Measurements from ENCODE around the gene C14orf93.

C14orf93 gene

GRCh38 chr14:23024612-23025075 is 14.7 kb upstream of the C14orf93 start:
- no peak for DNase-seq (ENCODE audit: extremely low read depth, insufficient read length)
- no peaks in the 10 kb centered on the region for H3K27me3 ChIP-seq (replicated peaks; ENCODE audit: control insufficient read depth, insufficient read depth, low read length)
- no peak overlapping the region for H3K4me3 ChIP-seq (replicated peaks; ENCODE audit: low read depth, low read length)
- TF ChIP-seq CTCF (IDR thresholded peaks at IDR 0.05; ENCODE audit: insufficient read depth, low read length, poor library complexity, severe bottlenecking) = no peak
- peaks cover 14% of the 10 kb centered on the region for H3K36me3 ChIP-seq (ENCODE audit: control insufficient read depth, insufficient read depth, low read length)

- no peak for TF ChIP-seq CTCF (IDR thresholded peaks at IDR 0.05; ENCODE audit: insufficient read depth, low read length, poor library complexity, severe bottlenecking)
- Histone ChIP-seq H3K36me3 (ENCODE audit: control insufficient read depth, insufficient read depth, low read length) (peaks cover 10% of the 10 kb centered on the region), H3K4me3 (replicated peaks; ENCODE audit: low read depth, low read length) (no peak overlapping the region), H3K27me3 (replicated peaks; ENCODE audit: control insufficient read depth, insufficient read depth, low read length) (no peaks in the 10 kb centered on the region)
- DNase-seq (ENCODE audit: extremely low read depth, insufficient read length) = no peak
Observed at GRCh38 chr14:23023795-23024152, 13.8 kb upstream of the C14orf93 start.

GRCh38 chr14:23023022-23023794 is 13.3 kb upstream of the C14orf93 start:
- no peak for DNase-seq (ENCODE audit: extremely low read depth, insufficient read length)
- Histone ChIP-seq H3K4me3 (replicated peaks; ENCODE audit: low read depth, low read length) (no peak overlapping the region), H3K27me3 (replicated peaks; ENCODE audit: control insufficient read depth, insufficient read depth, low read length) (no peaks in the 10 kb centered on the region), H3K36me3 (ENCODE audit: control insufficient read depth, insufficient read depth, low read length) (peaks cover 10% of the 10 kb centered on the region)
- TF ChIP-seq CTCF (IDR thresholded peaks at IDR 0.05; ENCODE audit: insufficient read depth, low read length, poor library complexity, severe bottlenecking) = no peak

GRCh38 chr14:23021889-23022442 is 12.0 kb upstream of the C14orf93 start:
- peaks cover 10% of the 10 kb centered on the region for H3K36me3 ChIP-seq (ENCODE audit: control insufficient read depth, insufficient read depth, low read length)
- no peak for TF ChIP-seq CTCF (IDR thresholded peaks at IDR 0.05; ENCODE audit: insufficient read depth, low read length, poor library complexity, severe bottlenecking)
- H3K27me3 ChIP-seq (replicated peaks; ENCODE audit: control insufficient read depth, insufficient read depth, low read length) = no peaks in the 10 kb centered on the region

GRCh38 chr14:23021434-23021833 is 11.5 kb upstream of the C14orf93 start:
- H3K27me3 ChIP-seq (replicated peaks; ENCODE audit: control insufficient read depth, insufficient read depth, low read length) = no peaks in the 10 kb centered on the region
- no peak for DNase-seq (ENCODE audit: extremely low read depth, insufficient read length)
- H3K36me3 ChIP-seq (ENCODE audit: control insufficient read depth, insufficient read depth, low read length) = peaks cover 10% of the 10 kb centered on the region
- no peak for TF ChIP-seq CTCF (IDR thresholded peaks at IDR 0.05; ENCODE audit: insufficient read depth, low read length, poor library complexity, severe bottlenecking)
- H3K4me3 ChIP-seq (replicated peaks; ENCODE audit: low read depth, low read length) = no peak overlapping the region

More at GRCh38 chr14:23021889-23022442, 12.0 kb upstream of the C14orf93 start:
- no peak for DNase-seq (ENCODE audit: extremely low read depth, insufficient read length)
- no peak overlapping the region for H3K4me3 ChIP-seq (replicated peaks; ENCODE audit: low read depth, low read length)
